Loucy (cell line): ENCODE measurements around the gene TRUB1.

Experiments used
- H2AFZ ChIP-seq: fragments of 200-600 bp; sonication (generic); 2 replicates; pipeline ENCODE4 v1.6.0; 2016; ENCODE audit warnings: antibody characterized with exemption, mild to moderate bottlenecking, low read length, moderate library complexity
- H3F3A ChIP-seq: fragments of 200-600 bp; 2 replicates; pipeline ENCODE4 v1.6.0; 2016; ENCODE audit warnings: antibody characterized with exemption, low read depth, mild to moderate bottlenecking
- H3K27me3 ChIP-seq: fragments of 200-600 bp; sonication (generic); 2 replicates; pipeline ENCODE4 v1.6.1; 2014; ENCODE audit warnings: low read length, mild to moderate bottlenecking; ENCODE audit not compliant: insufficient read depth, poor library complexity, severe bottlenecking
- H3K36me3 ChIP-seq: fragments of 200-600 bp; sonication (generic); 2 replicates; pipeline ENCODE4 v1.6.1; 2016; ENCODE audit warnings: low read length; ENCODE audit not compliant: insufficient read depth
- H3K4me1 ChIP-seq: fragments of 200-600 bp; sonication (generic); 2 replicates; pipeline ENCODE4 v1.5.1; 2014; ENCODE audit warnings: low read length, mild to moderate bottlenecking; ENCODE audit not compliant: insufficient read depth, poor library complexity, severe bottlenecking
- H3K4me2 ChIP-seq: fragments of 200-600 bp; sonication (generic); 2 replicates; pipeline ENCODE4 v1.6.0; 2014; ENCODE audit warnings: antibody characterized with exemption, low read length, low read depth, mild to moderate bottlenecking; ENCODE audit not compliant: poor library complexity, severe bottlenecking
- H3K4me3 ChIP-seq: fragments of 200-600 bp; sonication (generic); 2 replicates; pipeline ENCODE4 v1.5.1; 2014; ENCODE audit warnings: low read length, mild to moderate bottlenecking, mixed read lengths; ENCODE audit not compliant: poor library complexity, severe bottlenecking
- H3K79me2 ChIP-seq: fragments of 200-600 bp; sonication (generic); 2 replicates; pipeline ENCODE4 v1.6.1; 2014; ENCODE audit warnings: low read length; ENCODE audit not compliant: insufficient read depth
- H3K9ac ChIP-seq: fragments of 200-600 bp; sonication (generic); 2 replicates; pipeline ENCODE4 v1.6.0; 2014; ENCODE audit warnings: mild to moderate bottlenecking, low read depth, low read length, moderate library complexity; ENCODE audit not compliant: poor library complexity, severe bottlenecking
- H3K9me2 ChIP-seq: fragments of 200-600 bp; sonication (generic); replicated peaks from 2 replicates; pipeline ENCODE4 v1.6.1; 2016; ENCODE audit warnings: low read depth, low read length, mixed read lengths
- H3K9me3 ChIP-seq: fragments of 200-600 bp; sonication (generic); 2 replicates; pipeline ENCODE4 v1.6.1; 2014; ENCODE audit warnings: mild to moderate bottlenecking, antibody characterized with exemption, low read length, low read depth; ENCODE audit not compliant: insufficient read depth
- H4K20me1 ChIP-seq: fragments of 200-600 bp; sonication (generic); 2 replicates; pipeline ENCODE4 v1.6.0; 2014; ENCODE audit warnings: antibody characterized with exemption, low read length, mild to moderate bottlenecking; ENCODE audit not compliant: insufficient read depth, poor library complexity, severe bottlenecking
- CTCF ChIP-seq: fragments of 200-600 bp; sonication (generic); conservative IDR thresholded peaks from 2 replicates; pipeline ENCODE4 v1.5.1; 2014; ENCODE audit warnings: mild to moderate bottlenecking, antibody characterized with exemption, low read length
- EZH2phosphoT487 ChIP-seq: fragments of 200-600 bp; IDR thresholded peaks from 2 replicates; pipeline ENCODE4 v1.6.1; 2018; ENCODE audit warnings: antibody characterized with exemption, mild to moderate bottlenecking, moderate library complexity, borderline replicate concordance

The TRUB1 gene

GRCh38 chr10:114902151-114902550 lies 35.8 kb upstream of the TRUB1 start:
- no peaks in the 10 kb centered on the region for H3F3A ChIP-seq
- no peak overlapping the region for H3K4me2 ChIP-seq
- no peak overlapping the region for H3K4me3 ChIP-seq
- TF ChIP-seq CTCF (no peak), EZH2phosphoT487 (no peak)
- no peak overlapping the region for H2AFZ ChIP-seq
- H3K9me3 ChIP-seq = no peaks in the 10 kb centered on the region
- no peaks in the 10 kb centered on the region for H3K27me3 ChIP-seq
- no peaks in the 10 kb centered on the region for H3K36me3 ChIP-seq
- H3K79me2 ChIP-seq = no peaks in the 10 kb centered on the region
- no peaks in the 10 kb centered on the region for H4K20me1 ChIP-seq
- H3K9ac ChIP-seq = no peak overlapping the region
- H3K9me2 ChIP-seq = no peaks in the 10 kb centered on the region
- H3K4me1 ChIP-seq = peaks cover 6% of the 10 kb centered on the region

- Histone ChIP-seq H2AFZ (peak overlapping the region; percentile 71; the same call in 1 of the 2 replicates), H3K4me3 (no peak overlapping the region), H3K27me3 (no peaks in the 10 kb centered on the region), H3K9me2 (no peaks in the 10 kb centered on the region), H3F3A (no peaks in the 10 kb centered on the region), H3K9me3 (no peaks in the 10 kb centered on the region), H3K4me2 (no peak overlapping the region), H3K79me2 (no peaks in the 10 kb centered on the region), H3K4me1 (no peaks in the 10 kb centered on the region), H4K20me1 (no peaks in the 10 kb centered on the region), H3K36me3 (no peaks in the 10 kb centered on the region), H3K9ac (no peak overlapping the region)
- TF ChIP-seq CTCF = no peak
- TF ChIP-seq EZH2phosphoT487 = no peak
Observed at GRCh38 chr10:114905450-114905849, 32.5 kb upstream of the TRUB1 start.

- Histone ChIP-seq H3K9me3 (no peaks in the 10 kb centered on the region), H3K27me3 (no peaks in the 10 kb centered on the region), H3K36me3 (no peaks in the 10 kb centered on the region), H4K20me1 (no peaks in the 10 kb centered on the region), H3K4me3 (no peak overlapping the region), H3K79me2 (no peaks in the 10 kb centered on the region), H2AFZ (no peak overlapping the region), H3F3A (no peaks in the 10 kb centered on the region), H3K9ac (no peak overlapping the region), H3K4me2 (no peak overlapping the region), H3K4me1 (peaks cover 12% of the 10 kb centered on the region), H3K9me2 (no peaks in the 10 kb centered on the region)
- TF ChIP-seq CTCF (no peak), EZH2phosphoT487 (no peak)
Observed at GRCh38 chr10:114906981-114907380, 31.0 kb upstream of the TRUB1 start.
